Neural cell (in vitro differentiated cells): ENCODE data around the gene PPP1R12A. TPM values are rescaled to one million over a fixed set of nuclear protein-coding genes. Genes with fewer than 3 reads are reported as not detected.

ENCODE experiments used
- H2AFZ ChIP-seq: fragments of 200-600, 300-800 bp; sonication (generic), shearing (Covaris generic); 2 replicates; pipeline ENCODE4 v1.6.0; 2014; ENCODE audit warnings: low read depth, mild to moderate bottlenecking, antibody characterized with exemption, low read length, moderate library complexity
- H3F3A ChIP-seq: fragments of 200-600 bp; shearing (Covaris generic); 2 replicates; pipeline ENCODE4 v1.6.1; 2016; ENCODE audit warnings: mild to moderate bottlenecking, moderate library complexity, mixed read lengths, antibody characterized with exemption, low read length; ENCODE audit not compliant: insufficient read depth, poor library complexity, severe bottlenecking
- H3K27ac ChIP-seq: fragments of 200-600, 300-800 bp; sonication (generic), shearing (Covaris generic); 2 replicates; pipeline ENCODE4 v1.5.1; 2014; ENCODE audit warnings: mild to moderate bottlenecking, low read length, moderate library complexity
- H3K27me3 ChIP-seq: fragments of 300-800, 200-600 bp; sonication (generic), shearing (Covaris generic); 2 replicates; pipeline ENCODE4 v1.6.0; 2014; ENCODE audit warnings: mild to moderate bottlenecking, low read depth, low read length, moderate library complexity; ENCODE audit not compliant: insufficient read depth
- H3K36me3 ChIP-seq: fragments of 300-800, 200-600 bp; sonication (generic), shearing (Covaris generic); 2 replicates; pipeline ENCODE4 v1.5.1; 2014; ENCODE audit warnings: mild to moderate bottlenecking, antibody characterized with exemption, low read length, moderate library complexity; ENCODE audit not compliant: insufficient read depth
- H3K4me2 ChIP-seq: fragments of 300-800, 200-600 bp; sonication (generic), shearing (Covaris generic); 2 replicates; pipeline ENCODE4 v1.6.0; 2014; ENCODE audit warnings: mild to moderate bottlenecking, low read length
- H3K4me3 ChIP-seq: fragments of 300-800, 200-600 bp; sonication (generic), shearing (Covaris generic); 2 replicates; pipeline ENCODE4 v1.5.1; 2014; ENCODE audit warnings: mild to moderate bottlenecking, low read length, moderate library complexity
- H3K79me2 ChIP-seq: fragments of 200-600 bp; shearing (Covaris generic); replicated peaks from 2 replicates; pipeline ENCODE4 v1.6.0; 2014; ENCODE audit warnings: mild to moderate bottlenecking, low read length, moderate library complexity; ENCODE audit not compliant: insufficient read depth
- H3K9ac ChIP-seq: fragments of 300-800, 200-600 bp; sonication (generic), shearing (Covaris generic); 2 replicates; pipeline ENCODE4 v1.6.1; 2016; ENCODE audit warnings: mild to moderate bottlenecking, low read length, mixed read lengths
- H3K9me2 ChIP-seq: fragments of 200-600 bp; shearing (Covaris generic); 2 replicates; pipeline ENCODE4 v1.6.1; 2016; ENCODE audit warnings: mild to moderate bottlenecking, low read length, mixed read lengths; ENCODE audit not compliant: insufficient read depth
- H3K9me3 ChIP-seq: fragments of 200-600, 300-800 bp; sonication (generic), shearing (Covaris generic); 2 replicates; pipeline ENCODE4 v1.6.1; 2016; ENCODE audit warnings: mild to moderate bottlenecking, mixed run types, low read length, moderate library complexity, mixed read lengths
- H4K20me1 ChIP-seq: fragments of 200-600 bp; shearing (Covaris generic); 2 replicates; pipeline ENCODE4 v1.6.1; 2016; ENCODE audit warnings: mild to moderate bottlenecking, mixed run types; ENCODE audit not compliant: insufficient read depth
- EP300 ChIP-seq: fragments of 450-650 bp; conservative IDR thresholded peaks from 2 replicates; pipeline ENCODE4 v1.6.1; 2014; ENCODE audit warnings: antibody characterized with exemption, mild to moderate bottlenecking, moderate library complexity; ENCODE audit not compliant: poor library complexity, severe bottlenecking
- EZH2 ChIP-seq: fragments of 200-600, 300-800 bp; shearing (Covaris generic), sonication (generic); IDR thresholded peaks from 2 replicates; pipeline ENCODE4 v1.6.1; 2014; ENCODE audit warnings: antibody characterized with exemption, low read length, borderline replicate concordance, mild to moderate bottlenecking; ENCODE audit not compliant: insufficient read depth, poor library complexity, severe bottlenecking
- MXI1 ChIP-seq: fragments of 450-650 bp; conservative IDR thresholded peaks from 2 replicates; pipeline ENCODE4 v1.6.1; 2014; ENCODE audit warnings: antibody characterized with exemption, mild to moderate bottlenecking; ENCODE audit not compliant: poor library complexity, severe bottlenecking
- POLR2AphosphoS5 ChIP-seq: IDR thresholded peaks from 2 replicates; pipeline ENCODE4 v1.6.1; 2012
- RAD21 ChIP-seq: fragments of 450-650 bp; conservative IDR thresholded peaks from 2 replicates; pipeline ENCODE4 v1.6.1; 2014; ENCODE audit warnings: antibody characterized with exemption, mild to moderate bottlenecking, moderate library complexity
- SMC3 ChIP-seq: fragments of 450-650 bp; conservative IDR thresholded peaks from 2 replicates; pipeline ENCODE4 v1.6.1; 2014; ENCODE audit warnings: antibody characterized with exemption, mild to moderate bottlenecking, moderate library complexity; ENCODE audit not compliant: poor library complexity
- TAF1 ChIP-seq: IDR thresholded peaks from 2 replicates; pipeline ENCODE4 v1.6.1; 2012; ENCODE audit warnings: low read depth
- polyA plus RNA-seq: library from polyadenylated mRNA; depleted of rRNA; stranded (reverse); fragments of >200 nt; gene quantifications from 2 replicates; pipeline ENCODE4 v1.2.3, GENCODE V29; 2014
- TF ChIP-seq, protein P1 (sequence below): IDR thresholded peaks from 2 replicates; pipeline ENCODE4 v1.6.1; 2012; ENCODE audit warnings: borderline replicate concordance
- TF ChIP-seq, protein P2 (sequence below): fragments of 450-650 bp; IDR thresholded peaks from 2 replicates; pipeline ENCODE4 v1.5.1; 2014; ENCODE audit warnings: antibody characterized with exemption, mild to moderate bottlenecking, moderate library complexity; ENCODE audit not compliant: poor library complexity, severe bottlenecking

Gene PPP1R12A
- polyA plus RNA-seq, 1 donor from 2014 or later: 68.2 TPM

DNA sequence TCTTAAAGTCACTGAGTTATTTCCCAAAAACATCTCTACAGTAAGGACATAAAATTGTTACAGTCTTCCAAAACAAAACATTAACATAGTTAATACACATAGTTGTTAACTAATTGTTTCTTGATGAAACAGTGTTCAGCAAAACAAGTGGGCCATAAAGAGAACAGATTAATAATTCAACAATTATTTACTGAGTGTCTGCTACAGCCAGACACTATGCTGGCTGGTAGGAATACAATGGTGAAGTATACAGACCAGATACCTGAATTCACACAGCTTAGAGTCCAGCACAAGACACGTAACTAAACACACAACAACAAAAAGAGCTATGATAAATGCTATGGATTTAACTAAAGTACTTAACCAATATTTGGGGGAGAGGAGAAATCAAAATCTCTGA, 47.0 kb downstream of the PPP1R12A start:
- H3K79me2 ChIP-seq: peaks cover 76% of the 10 kb centered on the region
- no peak overlapping the region for H3K27ac ChIP-seq
- H3K36me3 ChIP-seq: no peaks in the 10 kb centered on the region
- no peak overlapping the region for H3K4me3 ChIP-seq
- no peaks in the 10 kb centered on the region for H3F3A ChIP-seq
- H2AFZ ChIP-seq: no peak overlapping the region
- H3K9me2 ChIP-seq: no peaks in the 10 kb centered on the region
- no peaks in the 10 kb centered on the region for H4K20me1 ChIP-seq
- H3K9me3 ChIP-seq: no peaks in the 10 kb centered on the region
- TF ChIP-seq EP300: no peak
- TF ChIP-seq, protein P1, sequence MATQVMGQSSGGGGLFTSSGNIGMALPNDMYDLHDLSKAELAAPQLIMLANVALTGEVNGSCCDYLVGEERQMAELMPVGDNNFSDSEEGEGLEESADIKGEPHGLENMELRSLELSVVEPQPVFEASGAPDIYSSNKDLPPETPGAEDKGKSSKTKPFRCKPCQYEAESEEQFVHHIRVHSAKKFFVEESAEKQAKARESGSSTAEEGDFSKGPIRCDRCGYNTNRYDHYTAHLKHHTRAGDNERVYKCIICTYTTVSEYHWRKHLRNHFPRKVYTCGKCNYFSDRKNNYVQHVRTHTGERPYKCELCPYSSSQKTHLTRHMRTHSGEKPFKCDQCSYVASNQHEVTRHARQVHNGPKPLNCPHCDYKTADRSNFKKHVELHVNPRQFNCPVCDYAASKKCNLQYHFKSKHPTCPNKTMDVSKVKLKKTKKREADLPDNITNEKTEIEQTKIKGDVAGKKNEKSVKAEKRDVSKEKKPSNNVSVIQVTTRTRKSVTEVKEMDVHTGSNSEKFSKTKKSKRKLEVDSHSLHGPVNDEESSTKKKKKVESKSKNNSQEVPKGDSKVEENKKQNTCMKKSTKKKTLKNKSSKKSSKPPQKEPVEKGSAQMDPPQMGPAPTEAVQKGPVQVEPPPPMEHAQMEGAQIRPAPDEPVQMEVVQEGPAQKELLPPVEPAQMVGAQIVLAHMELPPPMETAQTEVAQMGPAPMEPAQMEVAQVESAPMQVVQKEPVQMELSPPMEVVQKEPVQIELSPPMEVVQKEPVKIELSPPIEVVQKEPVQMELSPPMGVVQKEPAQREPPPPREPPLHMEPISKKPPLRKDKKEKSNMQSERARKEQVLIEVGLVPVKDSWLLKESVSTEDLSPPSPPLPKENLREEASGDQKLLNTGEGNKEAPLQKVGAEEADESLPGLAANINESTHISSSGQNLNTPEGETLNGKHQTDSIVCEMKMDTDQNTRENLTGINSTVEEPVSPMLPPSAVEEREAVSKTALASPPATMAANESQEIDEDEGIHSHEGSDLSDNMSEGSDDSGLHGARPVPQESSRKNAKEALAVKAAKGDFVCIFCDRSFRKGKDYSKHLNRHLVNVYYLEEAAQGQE: no peak
- TF ChIP-seq, protein P2, sequence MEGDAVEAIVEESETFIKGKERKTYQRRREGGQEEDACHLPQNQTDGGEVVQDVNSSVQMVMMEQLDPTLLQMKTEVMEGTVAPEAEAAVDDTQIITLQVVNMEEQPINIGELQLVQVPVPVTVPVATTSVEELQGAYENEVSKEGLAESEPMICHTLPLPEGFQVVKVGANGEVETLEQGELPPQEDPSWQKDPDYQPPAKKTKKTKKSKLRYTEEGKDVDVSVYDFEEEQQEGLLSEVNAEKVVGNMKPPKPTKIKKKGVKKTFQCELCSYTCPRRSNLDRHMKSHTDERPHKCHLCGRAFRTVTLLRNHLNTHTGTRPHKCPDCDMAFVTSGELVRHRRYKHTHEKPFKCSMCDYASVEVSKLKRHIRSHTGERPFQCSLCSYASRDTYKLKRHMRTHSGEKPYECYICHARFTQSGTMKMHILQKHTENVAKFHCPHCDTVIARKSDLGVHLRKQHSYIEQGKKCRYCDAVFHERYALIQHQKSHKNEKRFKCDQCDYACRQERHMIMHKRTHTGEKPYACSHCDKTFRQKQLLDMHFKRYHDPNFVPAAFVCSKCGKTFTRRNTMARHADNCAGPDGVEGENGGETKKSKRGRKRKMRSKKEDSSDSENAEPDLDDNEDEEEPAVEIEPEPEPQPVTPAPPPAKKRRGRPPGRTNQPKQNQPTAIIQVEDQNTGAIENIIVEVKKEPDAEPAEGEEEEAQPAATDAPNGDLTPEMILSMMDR: no peak
- TF ChIP-seq RAD21: no peak
- no peak for TF ChIP-seq MXI1
- TF ChIP-seq SMC3: no peak
- TF ChIP-seq EZH2: no peak
- TF ChIP-seq TAF1: no peak
- TF ChIP-seq POLR2AphosphoS5: no peak
- no peak overlapping the region for H3K4me2 ChIP-seq
- no peaks in the 10 kb centered on the region for H3K27me3 ChIP-seq
- H3K9ac ChIP-seq: no peak overlapping the region

DNA sequence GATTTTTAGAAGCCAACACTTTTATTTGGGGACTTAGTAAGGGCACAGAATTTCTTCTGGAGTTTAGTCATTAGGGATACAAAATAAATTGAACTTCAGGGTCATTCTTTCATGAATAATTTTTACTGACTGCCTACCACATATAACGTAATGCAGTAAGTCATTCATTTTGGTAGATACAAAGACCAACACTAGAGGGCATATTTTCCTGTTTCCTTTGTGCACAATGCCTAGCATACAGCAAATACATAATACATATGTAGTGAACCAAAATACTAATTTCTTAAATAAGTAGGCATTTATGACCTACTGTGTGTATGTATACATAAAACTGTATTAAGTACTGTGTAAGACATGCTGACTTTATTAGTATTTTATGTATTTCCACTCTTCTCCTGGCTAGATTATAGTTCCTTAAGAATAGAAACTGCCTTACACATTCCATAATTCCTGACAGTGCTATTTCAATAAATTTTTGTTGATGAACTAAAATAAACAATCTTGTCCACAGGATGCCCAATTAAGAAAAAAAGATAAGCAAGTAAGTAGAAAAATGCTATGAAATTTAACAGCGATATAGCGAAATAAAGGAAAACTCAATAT, 47.9 kb downstream of the PPP1R12A start:
- TF ChIP-seq POLR2AphosphoS5 (no peak), RAD21 (peak; percentile 42), SMC3 (peak; percentile 63), TAF1 (no peak), EP300 (no peak)
- TF ChIP-seq, protein P2: peak; percentile 61
- TF ChIP-seq, protein P1: no peak
- no peaks in the 10 kb centered on the region for H4K20me1 ChIP-seq

More for the DNA sequence above, 47.9 kb downstream of the PPP1R12A start:
- H3K9me2 ChIP-seq: no peaks in the 10 kb centered on the region
- H3K9me3 ChIP-seq: no peaks in the 10 kb centered on the region
- no peak overlapping the region for H2AFZ ChIP-seq
- H3K27ac ChIP-seq: no peak overlapping the region
- no peaks in the 10 kb centered on the region for H3K27me3 ChIP-seq
- peaks cover 70% of the 10 kb centered on the region for H3K79me2 ChIP-seq
- H3F3A ChIP-seq: no peaks in the 10 kb centered on the region
- no peaks in the 10 kb centered on the region for H3K36me3 ChIP-seq
- H3K4me3 ChIP-seq: no peak overlapping the region
- no peak overlapping the region for H3K4me2 ChIP-seq
- no peak overlapping the region for H3K9ac ChIP-seq
